Naive thymus-derived CD8-positive, alpha-beta T cell (primary cell): ENCODE data around the gene CERT1. TPM values are rescaled to one million over a fixed set of nuclear protein-coding genes. Genes with fewer than 3 reads are reported as not detected.

Experiments
- ATAC-seq, 2 donors: fragments of 150-1000 bp; cut with Tn5 transposase in 1 of 2; sonication (Bioruptor Pico), chemical (Tn5 transposase) in 1 of 2; 1 replicate in 1 of 2; 2 replicates in 1 of 2; pipeline ENCODE4 v1.10.0; 2021; ENCODE audit warnings: mild to moderate bottlenecking in 2 of 2, moderate library complexity in 2 of 2
- POLR2A ChIA-PET: fragments of 350-600 bp; sonication (Branson Sonifier 250); formaldehyde crosslinking; loops from one replicate; lab custom pipeline; 2021; ENCODE audit warnings: antibody characterized with exemption; lab: Charles Lee
- DNase-seq, 10 donors: peaks; one replicate each; pipeline versions ENCODE4 v3.0.0 to v3.0.0-alpha.2; 2020 to 2022
- H3K27ac Mint-ChIP-seq, 10 donors: one replicate each; pipeline ENCODE4 v1.8.0; 2020 to 2022; ENCODE audit warnings: mild to moderate bottlenecking in 10 of 10, mixed read lengths in 10 of 10, moderate library complexity in 4 of 10, inconsistent platforms in 1 of 10
- H3K27me3 Mint-ChIP-seq, 5 donors: one replicate each; pipeline ENCODE4 v1.8.0; 2021 to 2022; ENCODE audit warnings: mixed read lengths in 5 of 5
- H3K36me3 Mint-ChIP-seq, 3 donors: one replicate each; pipeline ENCODE4 v1.8.0; 2020 to 2022; ENCODE audit warnings: mixed read lengths in 3 of 3, mild to moderate bottlenecking in 2 of 3, inconsistent platforms in 1 of 3
- H3K4me1 Mint-ChIP-seq, 4 donors: one replicate each; pipeline ENCODE4 v1.8.0; 2021 to 2022; ENCODE audit warnings: mixed read lengths in 4 of 4
- H3K4me3 Mint-ChIP-seq, 10 donors: one replicate each; pipeline ENCODE4 v1.8.0; 2020 to 2022; ENCODE audit warnings: mild to moderate bottlenecking in 10 of 10, mixed read lengths in 10 of 10, moderate library complexity in 6 of 10, inconsistent platforms in 1 of 10
- H3K9me3 Mint-ChIP-seq, 9 donors: one replicate each; pipeline ENCODE4 v1.8.0; 2020 to 2022; ENCODE audit warnings: mixed read lengths in 9 of 9, mild to moderate bottlenecking in 3 of 9, inconsistent platforms in 1 of 9, moderate library complexity in 1 of 9
- polyA plus RNA-seq, 3 donors: library from polyadenylated mRNA; unstranded; fragments of 300-500 nt; fragmentation: Illumina TruSeq; gene quantifications; one replicate each; pipeline ENCODE4 v1.2.3, GENCODE V29; 2021
- total RNA-seq, 8 experiments: library from RNA in 2 of 8; stranded (reverse) in 2 of 8; gene quantifications; one replicate each; pipeline ENCODE4 v1.2.3 and lab custom pipeline; 2021 to 2026

Gene CERT1
- total and polyA plus RNA-seq, 5 experiments from 2014 or later, result 12.8 to 45.1 (median 17.4) TPM

DNA sequence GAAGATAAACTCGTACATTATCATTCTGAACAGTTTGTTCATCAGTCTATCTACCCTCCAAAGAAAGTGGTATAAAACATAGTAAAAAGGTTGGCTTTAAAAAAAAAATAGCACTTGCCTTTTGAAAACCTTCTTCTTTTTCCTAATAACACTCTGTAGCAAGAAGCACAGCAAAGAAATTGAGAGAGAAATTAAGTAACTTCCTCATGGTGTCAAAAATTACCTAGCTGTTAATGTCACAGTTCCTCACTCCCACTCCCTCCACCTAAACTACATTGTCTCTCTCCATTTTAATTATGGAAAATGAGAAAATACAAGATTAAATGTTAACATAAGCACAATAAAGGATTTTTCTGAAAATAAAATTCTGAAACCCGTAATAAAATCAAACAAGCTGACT lies 72.2 kb downstream of the CERT1 start:
- POLR2A ChIA-PET, result no interaction called here
- no peak for DNase-seq
- peaks cover 23 to 25% (median 24%) of the 10 kb centered on the region in 3 donors for H3K36me3 Mint-ChIP-seq
- peaks cover 0 to 25% (median 10%) of the 10 kb centered on the region in 9 donors for H3K9me3 Mint-ChIP-seq
- H3K4me3 Mint-ChIP-seq, result no peak overlapping the region
- H3K27ac Mint-ChIP-seq, result no peak overlapping the region
- no peaks in the 10 kb centered on the region for H3K27me3 Mint-ChIP-seq
- H3K4me1 Mint-ChIP-seq, result peaks cover 0 to 8% (median 4%) of the 10 kb centered on the region in 4 donors
- ATAC-seq, result no peak

DNA sequence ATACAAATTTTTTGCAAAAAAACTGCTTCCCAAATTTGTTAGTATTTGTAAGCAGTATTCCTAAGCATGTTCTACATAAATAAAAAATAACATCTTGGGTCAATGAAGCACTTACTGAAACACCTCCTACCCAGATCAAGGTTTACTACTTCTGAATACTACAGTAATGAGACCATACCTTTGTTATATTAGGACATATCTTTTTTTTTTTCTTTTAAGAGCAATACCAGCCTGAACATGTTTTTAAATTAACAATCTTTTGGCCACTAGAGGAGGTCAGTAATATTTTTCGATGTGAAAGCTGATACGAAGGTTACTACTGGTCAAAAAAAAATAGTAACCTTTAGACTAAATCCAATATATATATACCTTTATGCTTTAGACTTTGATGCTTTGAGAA lies 72.7 kb downstream of the CERT1 start:
- Mint-ChIP-seq H3K4me1 (peaks cover 0 to 8% (median 3%) of the 10 kb centered on the region in 4 donors), H3K36me3 (peaks cover 21 to 23% (median 22%) of the 10 kb centered on the region in 3 donors), H3K9me3 (peaks cover 0 to 20% (median 10%) of the 10 kb centered on the region in 9 donors), H3K27me3 (no peaks in the 10 kb centered on the region), H3K27ac (no peak overlapping the region), H3K4me3 (no peak overlapping the region)
- no peak for ATAC-seq
- POLR2A ChIA-PET, result no interaction called here
- no peak for DNase-seq

- H3K4me1 Mint-ChIP-seq, result peaks cover 0 to 3% (median 2%) of the 10 kb centered on the region in 4 donors
- H3K4me3 Mint-ChIP-seq, result no peak overlapping the region
- peak overlapping the region in 1 of 10 donors; percentile 28 for H3K27ac Mint-ChIP-seq
- DNase-seq (no peak), ATAC-seq (no peak)
- H3K27me3 Mint-ChIP-seq, result no peaks in the 10 kb centered on the region
- H3K36me3 Mint-ChIP-seq, result peaks cover 0 to 10% (median 9%) of the 10 kb centered on the region in 3 donors
- POLR2A ChIA-PET, result no interaction called here
- peaks cover 0 to 4% (median 0%) of the 10 kb centered on the region in 9 donors for H3K9me3 Mint-ChIP-seq
Observed at GRCh38 chr5:75435096-75435495, 76.3 kb downstream of the CERT1 start.

DNA sequence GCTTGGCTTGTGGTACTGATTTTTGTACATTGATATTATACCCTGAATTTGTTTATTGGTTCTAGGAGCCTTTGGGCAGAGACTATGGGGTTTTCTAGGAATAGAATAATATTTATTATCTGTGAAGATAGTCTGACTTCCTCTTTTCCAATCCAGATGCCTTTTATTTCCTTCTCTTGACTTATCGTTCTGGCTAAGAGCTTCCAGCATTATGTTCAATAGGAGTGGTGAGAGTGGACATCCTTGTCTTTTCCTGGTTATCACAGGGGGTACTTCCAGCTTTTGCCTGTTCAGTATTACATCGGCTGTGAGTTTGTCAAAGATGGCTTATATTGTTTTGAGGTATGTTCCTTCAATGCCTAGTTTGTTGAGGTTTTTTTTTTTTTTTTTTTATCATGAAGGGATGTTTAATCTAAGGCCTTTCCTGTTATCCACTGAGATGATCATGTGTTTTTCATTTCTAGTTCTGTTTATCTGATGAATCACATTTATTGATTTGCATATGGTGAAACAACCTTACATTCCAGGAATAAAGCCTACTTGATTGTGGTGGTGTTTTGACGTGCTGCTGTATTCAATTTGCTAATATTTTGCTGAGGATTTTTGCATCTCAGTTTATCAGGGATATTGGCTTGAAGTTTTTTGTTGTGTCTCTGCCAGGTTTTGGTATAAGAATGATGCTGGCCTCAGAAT lies 77.5 kb downstream of the CERT1 start:
- peaks cover 0 to 4% (median 0%) of the 10 kb centered on the region in 9 donors for H3K9me3 Mint-ChIP-seq
- no peak for ATAC-seq
- no peak overlapping the region for H3K27ac Mint-ChIP-seq
- peaks cover 0 to 2% (median under 1%) of the 10 kb centered on the region in 4 donors for H3K4me1 Mint-ChIP-seq
- H3K4me3 Mint-ChIP-seq, result no peak overlapping the region
- H3K36me3 Mint-ChIP-seq, result peaks cover 0 to 16% (median 9%) of the 10 kb centered on the region in 3 donors
- POLR2A ChIA-PET, result no interaction called here
- H3K27me3 Mint-ChIP-seq, result no peaks in the 10 kb centered on the region
- no peak for DNase-seq

GRCh38 chr5:75414241-75414640 lies 97.2 kb downstream of the CERT1 start:
- peaks cover 0 to 6% (median 5%) of the 10 kb centered on the region in 4 donors for H3K4me1 Mint-ChIP-seq
- POLR2A ChIA-PET, result no interaction called here
- no peak overlapping the region for H3K27ac Mint-ChIP-seq
- DNase-seq (no peak), ATAC-seq (no peak)
- no peak overlapping the region for H3K4me3 Mint-ChIP-seq
- no peaks in the 10 kb centered on the region for H3K9me3 Mint-ChIP-seq
- peaks cover 6 to 78% (median 27%) of the 10 kb centered on the region in 3 donors for H3K36me3 Mint-ChIP-seq
- H3K27me3 Mint-ChIP-seq, result no peaks in the 10 kb centered on the region

- Mint-ChIP-seq H3K4me3 (no peak overlapping the region), H3K4me1 (peaks cover 0 to 6% (median 5%) of the 10 kb centered on the region in 4 donors), H3K36me3 (peaks cover 6 to 71% (median 20%) of the 10 kb centered on the region in 3 donors), H3K9me3 (no peaks in the 10 kb centered on the region), H3K27me3 (no peaks in the 10 kb centered on the region), H3K27ac (peak overlapping the region in 2 of 10 donors; percentile 8 to 21)
- POLR2A ChIA-PET, result no interaction called here
- no peak for DNase-seq
- ATAC-seq, result no peak
Observed at GRCh38 chr5:75412111-75412990, 99.1 kb downstream of the CERT1 start.

DNA sequence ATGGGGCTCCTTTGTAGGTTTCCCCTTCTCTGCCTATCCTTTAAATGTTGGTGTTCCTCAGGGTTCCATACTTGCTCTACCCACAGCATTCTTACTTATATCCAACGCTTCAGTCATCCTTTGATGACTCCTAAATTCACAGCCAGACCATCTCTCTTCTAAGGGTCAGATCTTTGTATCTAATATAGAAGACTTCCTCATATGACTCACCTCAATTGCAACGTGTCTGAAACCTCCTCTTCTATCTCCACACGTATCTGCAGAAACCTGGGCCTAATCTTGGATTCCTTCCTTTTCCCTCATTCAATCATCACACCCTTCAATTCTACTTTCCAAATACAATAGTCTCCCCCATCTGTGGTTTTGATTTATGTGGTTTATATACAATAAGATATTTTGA lies 106.1 kb downstream of the CERT1 start:
- H3K36me3 Mint-ChIP-seq, result peaks cover 0 to 55% (median 17%) of the 10 kb centered on the region in 3 donors
- H3K27me3 Mint-ChIP-seq, result no peaks in the 10 kb centered on the region
- ATAC-seq (no peak), DNase-seq (no peak)
- H3K4me3 Mint-ChIP-seq, result no peak overlapping the region
- POLR2A ChIA-PET, result no interaction called here
- H3K4me1 Mint-ChIP-seq, result peaks cover 0 to 1% (median 0%) of the 10 kb centered on the region in 4 donors
- no peaks in the 10 kb centered on the region for H3K9me3 Mint-ChIP-seq
- peak overlapping the region in 5 of 10 donors; percentile 0 to 63 (median 3) for H3K27ac Mint-ChIP-seq

DNA sequence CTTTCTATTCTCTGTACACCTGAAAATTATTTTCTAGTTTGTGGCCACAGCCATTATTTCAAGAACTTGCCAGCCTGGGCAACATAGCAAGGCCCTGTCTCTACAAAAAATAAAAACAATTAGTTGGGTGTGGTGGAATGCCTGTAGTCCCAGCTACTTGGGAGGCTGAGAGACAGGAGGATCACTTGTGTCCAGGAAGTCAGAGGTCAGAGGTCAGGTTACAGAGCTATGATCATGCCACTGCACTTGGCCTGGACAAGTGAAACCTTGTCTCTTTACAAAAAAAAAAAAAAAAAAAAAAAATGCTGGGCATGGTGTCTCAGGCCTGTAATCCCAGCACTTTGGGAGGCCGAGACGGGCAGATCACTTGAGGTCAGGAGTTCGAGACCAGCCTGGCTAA lies 116.2 kb downstream of the CERT1 start:
- POLR2A ChIA-PET, result interaction anchor here (0.7 kb wide), 1 partner anchor 13 kb away, joined by 4 read pairs; no protein-coding TSS in a partner anchor
- no peaks in the 10 kb centered on the region for H3K4me1 Mint-ChIP-seq

DNA sequence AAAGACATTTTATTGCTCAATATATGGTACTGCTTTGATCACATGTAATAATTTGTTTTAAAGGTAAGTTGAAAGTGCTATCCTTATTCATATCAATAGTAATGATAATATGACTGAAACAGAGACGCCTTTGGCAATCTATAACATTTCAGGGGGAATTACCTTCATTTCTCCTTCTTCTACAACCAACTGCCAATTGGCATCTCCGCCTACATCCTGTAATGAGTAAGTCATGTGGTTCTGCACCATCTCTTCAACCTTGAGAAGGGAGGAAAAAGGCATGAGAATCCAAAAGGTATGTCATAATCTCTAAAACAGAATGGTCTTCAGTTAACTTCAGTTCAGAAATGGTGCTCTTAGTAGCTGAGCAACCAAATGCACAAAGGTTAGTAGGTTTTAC lies 122.0 kb downstream of the CERT1 start:
- no peak overlapping the region for H3K4me3 Mint-ChIP-seq

More for the DNA sequence above, 116.2 kb downstream of the CERT1 start:
- Mint-ChIP-seq H3K27ac (no peak overlapping the region), H3K36me3 (peaks cover 0 to 58% (median 1%) of the 10 kb centered on the region in 3 donors), H3K27me3 (no peaks in the 10 kb centered on the region), H3K9me3 (no peaks in the 10 kb centered on the region), H3K4me3 (no peak overlapping the region)
- ATAC-seq (no peak), DNase-seq (no peak)

GRCh38 chr5:75387806-75388205 lies 123.6 kb downstream of the CERT1 start:
- no peaks in the 10 kb centered on the region for H3K27me3 Mint-ChIP-seq
- H3K4me1 Mint-ChIP-seq, result peaks cover 0 to 2% (median 0%) of the 10 kb centered on the region in 4 donors
- H3K36me3 Mint-ChIP-seq, result peaks cover 0 to 70% (median 10%) of the 10 kb centered on the region in 3 donors
- ATAC-seq (no peak), DNase-seq (no peak)
- no peaks in the 10 kb centered on the region for H3K9me3 Mint-ChIP-seq
- H3K27ac Mint-ChIP-seq, result no peak overlapping the region
- POLR2A ChIA-PET, result no interaction called here
- no peak overlapping the region for H3K4me3 Mint-ChIP-seq

More for the DNA sequence above, 122.0 kb downstream of the CERT1 start:
- DNase-seq (no peak), ATAC-seq (no peak)
- Mint-ChIP-seq H3K36me3 (peaks cover 0 to 61% (median 11%) of the 10 kb centered on the region in 3 donors), H3K4me1 (peaks cover 0 to 2% (median 0%) of the 10 kb centered on the region in 4 donors), H3K27me3 (no peaks in the 10 kb centered on the region), H3K27ac (peak overlapping the region in 1 of 10 donors; percentile 36), H3K9me3 (no peaks in the 10 kb centered on the region)
- POLR2A ChIA-PET, result no interaction called here

- no peaks in the 10 kb centered on the region for H3K4me1 Mint-ChIP-seq
- DNase-seq, result no peak
- H3K27ac Mint-ChIP-seq, result peak overlapping the region in 1 of 10 donors; percentile 63
- peaks cover 0 to 83% (median 9%) of the 10 kb centered on the region in 3 donors for H3K36me3 Mint-ChIP-seq
- H3K9me3 Mint-ChIP-seq, result no peaks in the 10 kb centered on the region
- POLR2A ChIA-PET, result no interaction called here
- H3K27me3 Mint-ChIP-seq, result no peaks in the 10 kb centered on the region
- no peak for ATAC-seq
- H3K4me3 Mint-ChIP-seq, result no peak overlapping the region
Observed at GRCh38 chr5:75384218-75384617, 127.2 kb downstream of the CERT1 start.

- POLR2A ChIA-PET, result interaction anchor here (0.7 kb wide), 1 partner anchor 186 kb away, joined by 4 read pairs; no protein-coding TSS in a partner anchor
- Mint-ChIP-seq H3K36me3 (peaks cover 0 to 77% (median 7%) of the 10 kb centered on the region in 3 donors), H3K4me1 (no peaks in the 10 kb centered on the region), H3K27ac (no peak overlapping the region), H3K4me3 (no peak overlapping the region), H3K9me3 (no peaks in the 10 kb centered on the region), H3K27me3 (no peaks in the 10 kb centered on the region)
- ATAC-seq, result no peak
- DNase-seq, result no peak
Observed at GRCh38 chr5:75381456-75381855, 130.0 kb downstream of the CERT1 start.
